Prostate gland (tissue), 2 donors: ENCODE data around the gene NUDCD3. TPM values are rescaled to one million over a fixed set of nuclear protein-coding genes. Genes with fewer than 3 reads are reported as not detected.

Experiments used
- DNase-seq: peaks from one replicate; pipeline ENCODE4 v3.0.0-alpha.2; 2019; ENCODE audit warnings: low spot score
- H3K27ac ChIP-seq, 2 donors: fragments of 200-600 bp; sonication (generic); 2 replicates each; pipeline ENCODE4 v1.5.1; 2017 to 2019
- H3K27me3 ChIP-seq: fragments of 200-600 bp; sonication (generic); replicated peaks from 2 replicates; pipeline ENCODE4 v1.5.1; 2019; ENCODE audit not compliant: insufficient read depth
- H3K36me3 ChIP-seq, 2 donors: fragments of 200-600 bp; sonication (generic); 1 replicate in 1 of 2; 2 replicates in 1 of 2; pipeline versions ENCODE4 v1.5.1 to v1.8.1; 2017 to 2019
- H3K4me1 ChIP-seq: fragments of 200-600 bp; sonication (generic); replicated peaks from 2 replicates; pipeline ENCODE4 v1.5.1; 2019
- H3K4me3 ChIP-seq, 2 donors: fragments of 200-600 bp; sonication (generic); 2 replicates each; pipeline ENCODE4 v1.5.1; 2017 to 2019
- H3K9me3 ChIP-seq: fragments of 200-600 bp; sonication (generic); 2 replicates; pipeline ENCODE4 v1.5.1; 2017
- CTCF ChIP-seq, 4 experiments: fragments of 200-600 bp in 2 of 4; fragments of 450-650 bp in 2 of 4; sonication (generic) in 2 of 4; IDR thresholded peaks; 1 replicate in 3 of 4; 2 replicates in 1 of 4; pipeline ENCODE4 v1.5.1; 2016 to 2019; ENCODE audit warnings: antibody characterized with exemption in 4 of 4, mild to moderate bottlenecking in 2 of 4, moderate library complexity in 2 of 4
- POLR2A ChIP-seq: fragments of 450-650 bp; IDR thresholded peaks from one replicate; pipeline ENCODE4 v1.6.1; 2016; ENCODE audit warnings: antibody characterized with exemption, mild to moderate bottlenecking
- POLR2AphosphoS5 ChIP-seq: sonication (generic); formaldehyde crosslinking; IDR thresholded peaks from one replicate; pipeline ENCODE4 v1.6.1; 2017; ENCODE audit warnings: antibody characterized with exemption
- WGBS: methylation state at CpG from one replicate; pipeline ENCODE4 v1.1.5; 2018; 5-methylcytosine and 5-hydroxymethylcytosine counted together
- intact Hi-C: fragments of 100-400 bp; cut with DNase I; formaldehyde crosslinking; loops from one replicate; pipeline ENCODE4 v1.14.2; 2022
- total RNA-seq, 2 donors: library from RNA; depleted of rRNA; stranded (reverse); fragments of >200 nt; gene quantifications; one replicate each; pipeline ENCODE4 v1.1.0, GENCODE V29; 2016

NUDCD3 gene
- total RNA-seq, 2 donors from 2014 or later = 55.2 to 55.9 TPM

- intact Hi-C loops = no loop called here
- TF ChIP-seq POLR2AphosphoS5 (no peak), POLR2A (no peak)
- DNase-seq = no peak
- no peak overlapping the region for H3K4me3 ChIP-seq
- no peak overlapping the region for H3K27ac ChIP-seq
- no peaks in the 10 kb centered on the region for H3K27me3 ChIP-seq
- WGBS = 94% methylated on average over 4 of the region's 4 CpGs
- no peaks in the 10 kb centered on the region for H3K36me3 ChIP-seq
- no peaks in the 10 kb centered on the region for H3K4me1 ChIP-seq
- no peaks in the 10 kb centered on the region for H3K9me3 ChIP-seq
These were observed 123.5 kb downstream of the NUDCD3 start for GRCh38 chr7:44366986-44367385.

- DNase-seq = no peak
- Histone ChIP-seq H3K27me3 (no peaks in the 10 kb centered on the region), H3K9me3 (no peaks in the 10 kb centered on the region), H3K36me3 (no peaks in the 10 kb centered on the region), H3K4me1 (no peaks in the 10 kb centered on the region), H3K4me3 (no peak overlapping the region), H3K27ac (no peak overlapping the region)
- intact Hi-C loops = no loop called here
- WGBS = 84% methylated on average over 2 of the region's 2 CpGs
- no peak for TF ChIP-seq POLR2A
- TF ChIP-seq POLR2AphosphoS5 = no peak
- no peak for TF ChIP-seq CTCF (IDR thresholded peaks at IDR 0.05)
These were observed 136.8 kb downstream of the NUDCD3 start for GRCh38 chr7:44353668-44354067.

- no peak for TF ChIP-seq POLR2AphosphoS5
- no peak for TF ChIP-seq CTCF (IDR thresholded peaks at IDR 0.05)
- no peak for TF ChIP-seq POLR2A
- no peaks in the 10 kb centered on the region for H3K36me3 ChIP-seq
- no peaks in the 10 kb centered on the region for H3K9me3 ChIP-seq
- H3K4me3 ChIP-seq = no peak overlapping the region
- no peak for DNase-seq
- no peaks in the 10 kb centered on the region for H3K4me1 ChIP-seq
- WGBS = 66% methylated on average over 9 of the region's 9 CpGs
- H3K27me3 ChIP-seq = no peaks in the 10 kb centered on the region
- intact Hi-C loops = no loop called here
- no peak overlapping the region for H3K27ac ChIP-seq
These were observed 141.3 kb downstream of the NUDCD3 start for GRCh38 chr7:44348851-44349781.

GRCh38 chr7:44348300-44348699 is 142.2 kb downstream of the NUDCD3 start:
- no peak overlapping the region for H3K27ac ChIP-seq
- H3K4me1 ChIP-seq = no peaks in the 10 kb centered on the region
- DNase-seq = no peak
- no peaks in the 10 kb centered on the region for H3K36me3 ChIP-seq
- no peaks in the 10 kb centered on the region for H3K27me3 ChIP-seq
- no peak overlapping the region for H3K4me3 ChIP-seq
- TF ChIP-seq POLR2A (no peak), CTCF (IDR thresholded peaks at IDR 0.05) (no peak), POLR2AphosphoS5 (no peak)
- 83% methylated on average over 2 of the region's 2 CpGs for WGBS
- intact Hi-C loops = no loop called here
- H3K9me3 ChIP-seq = no peaks in the 10 kb centered on the region

- Histone ChIP-seq H3K36me3 (no peaks in the 10 kb centered on the region), H3K9me3 (no peaks in the 10 kb centered on the region), H3K27ac (no peak overlapping the region), H3K27me3 (no peaks in the 10 kb centered on the region), H3K4me3 (no peak overlapping the region), H3K4me1 (no peaks in the 10 kb centered on the region)
- intact Hi-C loops = no loop called here
- TF ChIP-seq POLR2A (no peak), CTCF (IDR thresholded peaks at IDR 0.05) (no peak), POLR2AphosphoS5 (no peak)
- no peak for DNase-seq
These were observed 142.8 kb downstream of the NUDCD3 start for GRCh38 chr7:44347546-44348114.
